IMR-90 (cell line): ENCODE data around the gene ANKRD44. TPM values are rescaled to one million over a fixed set of nuclear protein-coding genes. Genes with fewer than 3 reads are reported as not detected.

Experiments used
- ATAC-seq: fragments of 200-7000 bp; cut with Tn5 transposase; 2 replicates; pipeline ENCODE4 v1.9.1; 2020; ENCODE audit warnings: low read depth, mild to moderate bottlenecking, moderate library complexity
- BruUV-seq: library from RNA; stranded (reverse); fragments of 400-500 nt; replicated peaks from 2 replicates; lab custom pipeline; 2021; lab: Mats Ljungman, UMichigan
- CTCF ChIA-PET: fragments of 300-600 bp; formaldehyde crosslinking; extraction: SDS; loops from one replicate; lab custom pipeline; 2021; ENCODE audit warnings: antibody characterized with exemption; lab: Yijun Ruan, JAX
- POLR2A ChIA-PET: fragments of 300-600 bp; sonication (Branson Sonifier 250); formaldehyde crosslinking; loops from one replicate; lab custom pipeline; 2022; ENCODE audit warnings: antibody characterized with exemption; ENCODE audit not compliant: unreplicated experiment; lab: Charles Lee
- DNase-seq: peaks from one replicate; pipeline ENCODE4 v3.0.0; 2013
- H2AFZ ChIP-seq: replicated peaks from 2 replicates; pipeline ENCODE3; 2013; ENCODE audit warnings: low read length, mild to moderate bottlenecking; ENCODE audit not compliant: poor library complexity
- H2AK5ac ChIP-seq: 2 replicates; pipeline ENCODE4 v1.6.1; 2013; ENCODE audit warnings: low read depth, low read length, inconsistent platforms
- H2AK9ac ChIP-seq: replicated peaks from 2 replicates; pipeline ENCODE3; 2013; ENCODE audit warnings: mild to moderate bottlenecking, low read depth, low read length, moderate library complexity; ENCODE audit not compliant: poor library complexity
- H2BK120ac ChIP-seq: 2 replicates; pipeline ENCODE4 v1.6.1; 2013; ENCODE audit warnings: low read depth, low read length, inconsistent platforms
- H2BK15ac ChIP-seq: 3 replicates; pipeline ENCODE4 v1.6.1; 2013; ENCODE audit warnings: low read depth, low read length, inconsistent platforms
- H2BK20ac ChIP-seq: 2 replicates; pipeline ENCODE4 v1.6.1; 2013; ENCODE audit warnings: low read depth, mild to moderate bottlenecking, inconsistent platforms, low read length, moderate library complexity
- H2BK5ac ChIP-seq: 2 replicates; pipeline ENCODE4 v1.6.1; 2013; ENCODE audit warnings: mild to moderate bottlenecking, low read depth, low read length, inconsistent platforms; ENCODE audit not compliant: poor library complexity, severe bottlenecking
- H3K14ac ChIP-seq: replicated peaks from 2 replicates; pipeline ENCODE4 v1.6.1; 2013; ENCODE audit warnings: low read depth, low read length, inconsistent platforms
- H3K18ac ChIP-seq: 2 replicates; pipeline ENCODE4 v1.6.1; 2013; ENCODE audit warnings: low read depth, low read length, control low read depth
- H3K23ac ChIP-seq: 2 replicates; pipeline ENCODE4 v1.6.1; 2013; ENCODE audit warnings: low read depth, low read length, inconsistent platforms
- H3K27ac ChIP-seq: 2 replicates; pipeline ENCODE4 v1.5.1; 2013; ENCODE audit warnings: mild to moderate bottlenecking, control low read depth, low read length; ENCODE audit not compliant: insufficient read depth
- H3K27me3 ChIP-seq: 2 replicates; pipeline ENCODE4 v1.6.1; 2013; ENCODE audit warnings: low read length; ENCODE audit not compliant: control insufficient read depth, insufficient read depth
- H3K36me3 ChIP-seq: 2 replicates; pipeline ENCODE4 v1.6.1; 2013; ENCODE audit warnings: low read length, mixed read lengths; ENCODE audit not compliant: control insufficient read depth, insufficient read depth
- H3K4ac ChIP-seq: 2 replicates; pipeline ENCODE4 v1.6.1; 2013; ENCODE audit warnings: low read depth, low read length, inconsistent platforms
- H3K4me1 ChIP-seq: 2 replicates; pipeline ENCODE4 v1.6.1; 2013; ENCODE audit warnings: low read length, mixed read lengths; ENCODE audit not compliant: control insufficient read depth, insufficient read depth
- H3K4me2 ChIP-seq: 2 replicates; pipeline ENCODE4 v1.6.1; 2013; ENCODE audit warnings: low read depth, mild to moderate bottlenecking, control low read depth, low read length, moderate library complexity
- H3K4me3 ChIP-seq: 2 replicates; pipeline ENCODE4 v1.5.1; 2013; ENCODE audit warnings: low read depth, mild to moderate bottlenecking, control low read depth, low read length, moderate library complexity; ENCODE audit not compliant: insufficient read depth
- H3K56ac ChIP-seq: 2 replicates; pipeline ENCODE4 v1.6.1; 2013; ENCODE audit warnings: low read length, inconsistent platforms; ENCODE audit not compliant: insufficient read depth; ENCODE audit errors: extremely low read depth
- H3K79me1 ChIP-seq, 2 experiments: 2 replicates each; pipeline ENCODE4 v1.6.1; 2013; ENCODE audit warnings: low read length in 2 of 2, inconsistent platforms in 1 of 2, low read depth in 1 of 2
- H3K9ac ChIP-seq: 2 replicates; pipeline ENCODE4 v1.6.1; 2013; ENCODE audit warnings: low read depth, low read length, control low read depth
- H3K9me1 ChIP-seq: 2 replicates; pipeline ENCODE4 v1.6.1; 2013; ENCODE audit warnings: low read length, inconsistent platforms; ENCODE audit not compliant: insufficient read depth
- H3K9me3 ChIP-seq: 2 replicates; pipeline ENCODE4 v1.6.1; 2013; ENCODE audit warnings: low read length; ENCODE audit not compliant: control insufficient read depth, insufficient read depth
- H4K20me1 ChIP-seq: 2 replicates; pipeline ENCODE4 v1.6.1; 2013; ENCODE audit warnings: low read length, inconsistent platforms; ENCODE audit not compliant: insufficient read depth
- H4K5ac ChIP-seq: 2 replicates; pipeline ENCODE4 v1.6.1; 2013; ENCODE audit warnings: mild to moderate bottlenecking, low read depth, low read length, control low read depth
- H4K8ac ChIP-seq, 2 experiments: 2 replicates each; pipeline ENCODE4 v1.6.1; 2013; ENCODE audit warnings: low read depth in 2 of 2, low read length in 2 of 2, control low read depth in 1 of 2, inconsistent platforms in 1 of 2
- H4K91ac ChIP-seq: 2 replicates; pipeline ENCODE4 v1.6.1; 2013; ENCODE audit warnings: low read depth, low read length, inconsistent platforms; ENCODE audit not compliant: insufficient read depth
- BHLHE40 ChIP-seq: fragments of 150-350 bp; IDR thresholded peaks from 2 replicates; pipeline ENCODE4 v1.6.1; 2016; ENCODE audit warnings: mild to moderate bottlenecking, low read depth, low read length
- CEBPB ChIP-seq: IDR thresholded peaks from 2 replicates; pipeline ENCODE4 v1.6.1; 2012; ENCODE audit warnings: low read depth, low read length, improper control_type of control experiment
- CHD1 ChIP-seq: IDR thresholded peaks from 2 replicates; pipeline ENCODE4 v1.6.1; 2012; ENCODE audit warnings: low read depth, low read length, improper control_type of control experiment
- CTCF ChIP-seq: conservative IDR thresholded peaks from 2 replicates; pipeline ENCODE4 v1.5.1; 2012; ENCODE audit warnings: mild to moderate bottlenecking, low read depth, low read length, improper control_type of control experiment
- ELK1 ChIP-seq: fragments of 150-350 bp; IDR thresholded peaks from 2 replicates; pipeline ENCODE4 v1.6.1; 2016; ENCODE audit warnings: low read depth, mild to moderate bottlenecking, low read length, moderate library complexity, borderline replicate concordance
- FOS ChIP-seq: fragments of 150-350 bp; IDR thresholded peaks from 2 replicates; pipeline ENCODE4 v1.6.1; 2016; ENCODE audit warnings: low read depth, low read length
- MAFK ChIP-seq: IDR thresholded peaks from 2 replicates; pipeline ENCODE4 v1.6.1; 2012; ENCODE audit warnings: low read depth, low read length, improper control_type of control experiment
- MAZ ChIP-seq: IDR thresholded peaks from 2 replicates; pipeline ENCODE4 v1.6.1; 2012; ENCODE audit warnings: low read depth, mild to moderate bottlenecking, low read length, improper control_type of control experiment, moderate library complexity, borderline replicate concordance
- MXI1 ChIP-seq: IDR thresholded peaks from 2 replicates; pipeline ENCODE4 v1.6.1; 2012; ENCODE audit warnings: low read depth, mild to moderate bottlenecking, low read length, moderate library complexity, borderline replicate concordance
- NFE2L2 ChIP-seq: fragments of 150-350 bp; IDR thresholded peaks from 2 replicates; pipeline ENCODE4 v1.6.1; 2016; ENCODE audit warnings: low read depth, mild to moderate bottlenecking, low read length
- POLR2A ChIP-seq: IDR thresholded peaks from 2 replicates; pipeline ENCODE4 v1.6.1; 2012; ENCODE audit warnings: mild to moderate bottlenecking, low read depth, low read length
- RAD21 ChIP-seq: IDR thresholded peaks from 2 replicates; pipeline ENCODE4 v1.6.1; 2012; ENCODE audit warnings: low read length, improper control_type of control experiment
- RCOR1 ChIP-seq: IDR thresholded peaks from 2 replicates; pipeline ENCODE4 v1.6.1; 2012; ENCODE audit warnings: mild to moderate bottlenecking, low read length, improper control_type of control experiment; ENCODE audit not compliant: insufficient replicate concordance
- RFX5 ChIP-seq: IDR thresholded peaks from 2 replicates; pipeline ENCODE4 v1.8.0; 2012; ENCODE audit warnings: low read depth, mild to moderate bottlenecking, low read length, moderate library complexity
- SMC3 ChIP-seq: fragments of 150-350 bp; IDR thresholded peaks from 2 replicates; pipeline ENCODE4 v1.6.1; 2016; ENCODE audit warnings: low read depth, mild to moderate bottlenecking, antibody characterized with exemption, low read length, moderate library complexity
- USF2 ChIP-seq: fragments of 150-350 bp; IDR thresholded peaks from 2 replicates; pipeline ENCODE4 v1.6.1; 2017; ENCODE audit warnings: mild to moderate bottlenecking, antibody characterized with exemption, low read length, low read depth
- WGBS, 2 experiments: methylation state at CpG; one replicate each; pipeline versions ENCODE4 v1.1.5 to v1.1.7; 2013; ENCODE audit warnings: missing lambda C conversion rate in 2 of 2; ENCODE audit not compliant: insufficient read length in 1 of 2; ENCODE audit errors: extremely low coverage in 2 of 2; 5-methylcytosine and 5-hydroxymethylcytosine counted together
- dilution Hi-C: fragments of 300-500 bp; cut with HindIII; formaldehyde crosslinking; loops from one replicate; pipeline ENCODE4 v1.14.3; 2018; ENCODE audit warnings: low sequenced_read_pairs; ENCODE audit not compliant: unreplicated experiment
- in situ Hi-C: fragments of 300-500 bp; cut with MboI; formaldehyde crosslinking; loops from 3 replicates; pipeline ENCODE4 v1.14.3; 2019; ENCODE audit warnings: low sequenced_read_pairs, inconsistent platforms, mixed read lengths
- intact Hi-C: fragments of 100-400 bp; cut with micrococcal nuclease; formaldehyde crosslinking; loops from 2 replicates; pipeline ENCODE4 v1.10.0; 2022
- polyA plus RNA-seq, 3 experiments: library from polyadenylated mRNA; depleted of rRNA; stranded (reverse); fragments of >200 nt; gene quantifications; 2 replicates each; pipeline ENCODE4 v1.2.3, GENCODE V29; 2012; ENCODE audit warnings: low replicate concordance in 1 of 3
- total RNA-seq: library from RNA; depleted of rRNA; stranded (reverse); fragments of >200 nt; gene quantifications from 2 replicates; pipeline ENCODE4 v1.2.3, GENCODE V29; 2012

ANKRD44 gene
- total and polyA plus RNA-seq, 2 of the 4 experiments (the other 2 are of a cell fraction), result 5.2 to 15.6 TPM

- no peak overlapping the region for H4K91ac ChIP-seq
- H3K4ac ChIP-seq, result no peak overlapping the region
- no peak overlapping the region for H3K4me3 ChIP-seq
- intact Hi-C loops (no loop called here), in situ Hi-C loops (no loop called here), dilution Hi-C loops (no loop called here)
- H3K9me3 ChIP-seq, result no peaks in the 10 kb centered on the region
- no peak overlapping the region for H4K5ac ChIP-seq
- H3K9ac ChIP-seq, result no peak overlapping the region
- no peaks in the 10 kb centered on the region for H4K20me1 ChIP-seq
- H3K36me3 ChIP-seq, result no peaks in the 10 kb centered on the region
- no peak for DNase-seq
- TF ChIP-seq RCOR1 (no peak), SMC3 (no peak), MXI1 (no peak), USF2 (no peak), NFE2L2 (no peak), CHD1 (no peak), CTCF (no peak), ELK1 (no peak), MAFK (no peak), POLR2A (no peak), RAD21 (no peak), RFX5 (no peak), FOS (no peak), BHLHE40 (no peak), CEBPB (no peak), MAZ (no peak)
- no peak overlapping the region for H2AK9ac ChIP-seq
- no peak overlapping the region for H3K14ac ChIP-seq
- H3K27me3 ChIP-seq, result no peaks in the 10 kb centered on the region
- no CpG with 5 or more reads among the region's 1 CpG for WGBS, 2 experiments
- POLR2A ChIA-PET, result no interaction called here
- CTCF ChIA-PET, result no interaction called here
- no peak overlapping the region for H3K56ac ChIP-seq
- no peaks in the 10 kb centered on the region for H3K4me1 ChIP-seq
- H2AK5ac ChIP-seq, result no peak overlapping the region
- BruUV-seq, result no TSS peak
- H2BK120ac ChIP-seq, result no peak overlapping the region
- ATAC-seq, result no peak
- H2AFZ ChIP-seq, result no peak overlapping the region
- no peak overlapping the region for H2BK20ac ChIP-seq
- no peak overlapping the region for H3K18ac ChIP-seq
- no peak overlapping the region for H2BK15ac ChIP-seq
- no peak overlapping the region for H2BK5ac ChIP-seq
- H3K23ac ChIP-seq, result no peak overlapping the region
- no peaks in the 10 kb centered on the region for H3K79me1 ChIP-seq
- H3K27ac ChIP-seq, result no peak overlapping the region
- no peak overlapping the region for H4K8ac ChIP-seq
- H3K4me2 ChIP-seq, result no peak overlapping the region
- H3K9me1 ChIP-seq, result no peaks in the 10 kb centered on the region; the same call in 1 of the 2 replicates
Observed at GRCh38 chr2:197071790-197072436, 238.7 kb downstream of the ANKRD44 start.
